IMR-90 (cell line): ENCODE results near the gene ZBTB48. TPM values are rescaled to one million over a fixed set of nuclear protein-coding genes. Genes with fewer than 3 reads are reported as not detected.

Experiments used
- ATAC-seq: fragments of 200-7000 bp; cut with Tn5 transposase; 2 replicates; pipeline ENCODE4 v1.9.1; 2020; ENCODE audit warnings: low read depth, mild to moderate bottlenecking, moderate library complexity
- BruUV-seq: library from RNA; stranded (reverse); fragments of 400-500 nt; replicated peaks from 2 replicates; lab custom pipeline; 2021; lab: Mats Ljungman, UMichigan
- CTCF ChIA-PET: fragments of 300-600 bp; formaldehyde crosslinking; extraction: SDS; loops from one replicate; lab custom pipeline; 2021; ENCODE audit warnings: antibody characterized with exemption; lab: Yijun Ruan, JAX
- POLR2A ChIA-PET: fragments of 300-600 bp; sonication (Branson Sonifier 250); formaldehyde crosslinking; loops from one replicate; lab custom pipeline; 2022; ENCODE audit warnings: antibody characterized with exemption; ENCODE audit not compliant: unreplicated experiment; lab: Charles Lee
- DNase-seq: peaks from one replicate; pipeline ENCODE4 v3.0.0; 2013
- H2AFZ ChIP-seq: replicated peaks from 2 replicates; pipeline ENCODE3; 2013; ENCODE audit warnings: low read length, mild to moderate bottlenecking; ENCODE audit not compliant: poor library complexity
- H2AK5ac ChIP-seq: 2 replicates; pipeline ENCODE4 v1.6.1; 2013; ENCODE audit warnings: low read depth, low read length, inconsistent platforms
- H2AK9ac ChIP-seq: replicated peaks from 2 replicates; pipeline ENCODE3; 2013; ENCODE audit warnings: mild to moderate bottlenecking, low read depth, low read length, moderate library complexity; ENCODE audit not compliant: poor library complexity
- H2BK120ac ChIP-seq: 2 replicates; pipeline ENCODE4 v1.6.1; 2013; ENCODE audit warnings: low read depth, low read length, inconsistent platforms
- H2BK15ac ChIP-seq: 3 replicates; pipeline ENCODE4 v1.6.1; 2013; ENCODE audit warnings: low read depth, low read length, inconsistent platforms
- H2BK20ac ChIP-seq: 2 replicates; pipeline ENCODE4 v1.6.1; 2013; ENCODE audit warnings: low read depth, mild to moderate bottlenecking, inconsistent platforms, low read length, moderate library complexity
- H2BK5ac ChIP-seq: 2 replicates; pipeline ENCODE4 v1.6.1; 2013; ENCODE audit warnings: mild to moderate bottlenecking, low read depth, low read length, inconsistent platforms; ENCODE audit not compliant: poor library complexity, severe bottlenecking
- H3K14ac ChIP-seq: replicated peaks from 2 replicates; pipeline ENCODE4 v1.6.1; 2013; ENCODE audit warnings: low read depth, low read length, inconsistent platforms
- H3K18ac ChIP-seq: 2 replicates; pipeline ENCODE4 v1.6.1; 2013; ENCODE audit warnings: low read depth, low read length, control low read depth
- H3K23ac ChIP-seq: 2 replicates; pipeline ENCODE4 v1.6.1; 2013; ENCODE audit warnings: low read depth, low read length, inconsistent platforms
- H3K27ac ChIP-seq: 2 replicates; pipeline ENCODE4 v1.5.1; 2013; ENCODE audit warnings: mild to moderate bottlenecking, control low read depth, low read length; ENCODE audit not compliant: insufficient read depth
- H3K27me3 ChIP-seq: 2 replicates; pipeline ENCODE4 v1.6.1; 2013; ENCODE audit warnings: low read length; ENCODE audit not compliant: control insufficient read depth, insufficient read depth
- H3K36me3 ChIP-seq: 2 replicates; pipeline ENCODE4 v1.6.1; 2013; ENCODE audit warnings: low read length, mixed read lengths; ENCODE audit not compliant: control insufficient read depth, insufficient read depth
- H3K4ac ChIP-seq: 2 replicates; pipeline ENCODE4 v1.6.1; 2013; ENCODE audit warnings: low read depth, low read length, inconsistent platforms
- H3K4me1 ChIP-seq: 2 replicates; pipeline ENCODE4 v1.6.1; 2013; ENCODE audit warnings: low read length, mixed read lengths; ENCODE audit not compliant: control insufficient read depth, insufficient read depth
- H3K4me2 ChIP-seq: 2 replicates; pipeline ENCODE4 v1.6.1; 2013; ENCODE audit warnings: low read depth, mild to moderate bottlenecking, control low read depth, low read length, moderate library complexity
- H3K4me3 ChIP-seq: 2 replicates; pipeline ENCODE4 v1.5.1; 2013; ENCODE audit warnings: low read depth, mild to moderate bottlenecking, control low read depth, low read length, moderate library complexity; ENCODE audit not compliant: insufficient read depth
- H3K56ac ChIP-seq: 2 replicates; pipeline ENCODE4 v1.6.1; 2013; ENCODE audit warnings: low read length, inconsistent platforms; ENCODE audit not compliant: insufficient read depth; ENCODE audit errors: extremely low read depth
- H3K79me1 ChIP-seq, 2 experiments: 2 replicates each; pipeline ENCODE4 v1.6.1; 2013; ENCODE audit warnings: low read length in 2 of 2, inconsistent platforms in 1 of 2, low read depth in 1 of 2
- H3K9ac ChIP-seq: 2 replicates; pipeline ENCODE4 v1.6.1; 2013; ENCODE audit warnings: low read depth, low read length, control low read depth
- H3K9me1 ChIP-seq: 2 replicates; pipeline ENCODE4 v1.6.1; 2013; ENCODE audit warnings: low read length, inconsistent platforms; ENCODE audit not compliant: insufficient read depth
- H3K9me3 ChIP-seq: 2 replicates; pipeline ENCODE4 v1.6.1; 2013; ENCODE audit warnings: low read length; ENCODE audit not compliant: control insufficient read depth, insufficient read depth
- H4K20me1 ChIP-seq: 2 replicates; pipeline ENCODE4 v1.6.1; 2013; ENCODE audit warnings: low read length, inconsistent platforms; ENCODE audit not compliant: insufficient read depth
- H4K5ac ChIP-seq: 2 replicates; pipeline ENCODE4 v1.6.1; 2013; ENCODE audit warnings: mild to moderate bottlenecking, low read depth, low read length, control low read depth
- H4K8ac ChIP-seq, 2 experiments: 2 replicates each; pipeline ENCODE4 v1.6.1; 2013; ENCODE audit warnings: low read depth in 2 of 2, low read length in 2 of 2, control low read depth in 1 of 2, inconsistent platforms in 1 of 2
- H4K91ac ChIP-seq: 2 replicates; pipeline ENCODE4 v1.6.1; 2013; ENCODE audit warnings: low read depth, low read length, inconsistent platforms; ENCODE audit not compliant: insufficient read depth
- BHLHE40 ChIP-seq: fragments of 150-350 bp; IDR thresholded peaks from 2 replicates; pipeline ENCODE4 v1.6.1; 2016; ENCODE audit warnings: mild to moderate bottlenecking, low read depth, low read length
- CEBPB ChIP-seq: IDR thresholded peaks from 2 replicates; pipeline ENCODE4 v1.6.1; 2012; ENCODE audit warnings: low read depth, low read length, improper control_type of control experiment
- CHD1 ChIP-seq: IDR thresholded peaks from 2 replicates; pipeline ENCODE4 v1.6.1; 2012; ENCODE audit warnings: low read depth, low read length, improper control_type of control experiment
- CTCF ChIP-seq: conservative IDR thresholded peaks from 2 replicates; pipeline ENCODE4 v1.5.1; 2012; ENCODE audit warnings: mild to moderate bottlenecking, low read depth, low read length, improper control_type of control experiment
- MAZ ChIP-seq: IDR thresholded peaks from 2 replicates; pipeline ENCODE4 v1.6.1; 2012; ENCODE audit warnings: low read depth, mild to moderate bottlenecking, low read length, improper control_type of control experiment, moderate library complexity, borderline replicate concordance
- MXI1 ChIP-seq: IDR thresholded peaks from 2 replicates; pipeline ENCODE4 v1.6.1; 2012; ENCODE audit warnings: low read depth, mild to moderate bottlenecking, low read length, moderate library complexity, borderline replicate concordance
- NFE2L2 ChIP-seq: fragments of 150-350 bp; IDR thresholded peaks from 2 replicates; pipeline ENCODE4 v1.6.1; 2016; ENCODE audit warnings: low read depth, mild to moderate bottlenecking, low read length
- RAD21 ChIP-seq: IDR thresholded peaks from 2 replicates; pipeline ENCODE4 v1.6.1; 2012; ENCODE audit warnings: low read length, improper control_type of control experiment
- RCOR1 ChIP-seq: IDR thresholded peaks from 2 replicates; pipeline ENCODE4 v1.6.1; 2012; ENCODE audit warnings: mild to moderate bottlenecking, low read length, improper control_type of control experiment; ENCODE audit not compliant: insufficient replicate concordance
- RFX5 ChIP-seq: IDR thresholded peaks from 2 replicates; pipeline ENCODE4 v1.8.0; 2012; ENCODE audit warnings: low read depth, mild to moderate bottlenecking, low read length, moderate library complexity
- SMC3 ChIP-seq: fragments of 150-350 bp; IDR thresholded peaks from 2 replicates; pipeline ENCODE4 v1.6.1; 2016; ENCODE audit warnings: low read depth, mild to moderate bottlenecking, antibody characterized with exemption, low read length, moderate library complexity
- WGBS, 2 experiments: methylation state at CpG; one replicate each; pipeline versions ENCODE4 v1.1.5 to v1.1.7; 2013; ENCODE audit warnings: missing lambda C conversion rate in 2 of 2; ENCODE audit not compliant: insufficient read length in 1 of 2; ENCODE audit errors: extremely low coverage in 2 of 2; 5-methylcytosine and 5-hydroxymethylcytosine counted together
- dilution Hi-C: fragments of 300-500 bp; cut with HindIII; formaldehyde crosslinking; loops from one replicate; pipeline ENCODE4 v1.14.3; 2018; ENCODE audit warnings: low sequenced_read_pairs; ENCODE audit not compliant: unreplicated experiment
- in situ Hi-C: fragments of 300-500 bp; cut with MboI; formaldehyde crosslinking; loops from 3 replicates; pipeline ENCODE4 v1.14.3; 2019; ENCODE audit warnings: low sequenced_read_pairs, inconsistent platforms, mixed read lengths
- intact Hi-C: fragments of 100-400 bp; cut with micrococcal nuclease; formaldehyde crosslinking; loops from 2 replicates; pipeline ENCODE4 v1.10.0; 2022
- polyA plus RNA-seq, 3 experiments: library from polyadenylated mRNA; depleted of rRNA; stranded (reverse); fragments of >200 nt; gene quantifications; 2 replicates each; pipeline ENCODE4 v1.2.3, GENCODE V29; 2012; ENCODE audit warnings: low replicate concordance in 1 of 3
- total RNA-seq: library from RNA; depleted of rRNA; stranded (reverse); fragments of >200 nt; gene quantifications from 2 replicates; pipeline ENCODE4 v1.2.3, GENCODE V29; 2012

The ZBTB48 gene
- total and polyA plus RNA-seq, 2 of the 4 experiments (the other 2 are of a cell fraction): 9.3 to 17.5 TPM

DNA sequence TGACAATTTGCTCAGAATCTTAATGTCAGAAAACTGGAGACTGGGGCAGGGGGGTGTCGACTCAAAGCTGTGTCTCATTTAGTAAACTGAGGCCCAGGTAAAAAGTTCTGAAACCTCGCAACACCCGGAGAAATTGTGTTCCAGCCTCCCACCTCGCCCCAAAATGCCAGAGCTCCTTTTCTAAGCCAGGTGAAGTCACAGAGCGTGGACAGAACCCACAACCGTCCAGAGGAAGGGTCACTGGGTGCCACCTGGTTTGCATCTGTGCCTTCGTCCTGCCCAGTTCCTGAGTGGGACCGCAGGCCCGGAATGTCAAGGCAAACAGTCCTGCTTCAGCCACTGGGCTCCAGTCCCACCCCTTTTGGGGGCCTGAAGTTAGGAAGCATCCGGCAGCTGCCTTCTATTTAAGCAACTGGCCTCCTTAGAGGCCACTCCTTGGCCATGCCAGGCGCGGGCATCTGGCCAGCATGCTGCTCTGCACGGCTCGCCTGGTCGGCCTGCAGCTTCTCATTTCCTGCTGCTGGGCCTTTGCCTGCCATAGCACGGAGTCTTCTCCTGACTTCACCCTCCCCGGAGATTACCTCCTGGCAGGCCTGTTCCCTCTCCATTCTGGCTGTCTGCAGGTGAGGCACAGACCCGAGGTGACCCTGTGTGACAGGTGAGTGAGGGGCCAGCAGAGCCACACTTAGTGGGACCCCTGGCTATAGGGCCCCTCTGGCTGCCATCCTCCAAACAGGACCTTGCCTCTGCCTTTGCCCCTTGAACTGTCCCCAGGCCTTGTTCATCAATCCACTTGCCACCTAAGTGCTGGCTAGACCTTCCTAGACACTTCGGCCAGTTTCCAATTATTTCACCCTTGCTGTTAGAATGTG lies 24.7 kb upstream of the ZBTB48 start, which contains the start of gene TAS1R1 (continued):
- TF ChIP-seq RFX5: no peak
- no peak for TF ChIP-seq CHD1
- TF ChIP-seq MXI1: no peak

- H2AK5ac ChIP-seq: no peak overlapping the region
- no peak overlapping the region for H3K18ac ChIP-seq
- peaks cover 4 to 13% of the 10 kb centered on the region in 2 experiments for H3K79me1 ChIP-seq
- no peak overlapping the region for H3K4me2 ChIP-seq
- no TSS peak for BruUV-seq
- no peak for TF ChIP-seq RCOR1
- TF ChIP-seq BHLHE40: no peak
- TF ChIP-seq CEBPB: no peak
- no peak for TF ChIP-seq CHD1
- no peak for TF ChIP-seq RAD21
- TF ChIP-seq MXI1: no peak
- no peak for TF ChIP-seq RFX5
- TF ChIP-seq NFE2L2: no peak
- no peak for TF ChIP-seq CTCF
- no peak for TF ChIP-seq MAZ
- no peak for TF ChIP-seq SMC3
- no peak overlapping the region for H2AFZ ChIP-seq
- DNase-seq (no peak), ATAC-seq (no peak)
- H4K5ac ChIP-seq: no peak overlapping the region
- H2BK20ac ChIP-seq: no peak overlapping the region
- intact Hi-C loops (no loop called here), dilution Hi-C loops (no loop called here), in situ Hi-C loops (no loop called here)
- peaks cover 5% of the 10 kb centered on the region for H3K4me1 ChIP-seq
- H3K4me3 ChIP-seq: no peak overlapping the region
- 0 out of 2 replicates have a peak, but pooled peaks cover 4% of the 10 kb centered on the region for H4K20me1 ChIP-seq
- no peaks in the 10 kb centered on the region for H3K36me3 ChIP-seq
- H3K14ac ChIP-seq: no peak overlapping the region
- H4K8ac ChIP-seq: no peak overlapping the region
- H2BK120ac ChIP-seq: no peak overlapping the region
- no peak overlapping the region for H3K4ac ChIP-seq
- peaks cover 4% of the 10 kb centered on the region; the same call in 1 of the 2 replicates for H3K9me1 ChIP-seq
- no peak overlapping the region for H3K23ac ChIP-seq
- H4K91ac ChIP-seq: no peak overlapping the region
- no peak overlapping the region for H3K9ac ChIP-seq
- ChIA-PET CTCF (no interaction called here), POLR2A (no interaction called here)
- no peak overlapping the region for H2BK15ac ChIP-seq
- no peak overlapping the region for H3K56ac ChIP-seq
- H2BK5ac ChIP-seq: no peak overlapping the region
- H3K9me3 ChIP-seq: no peaks in the 10 kb centered on the region
- WGBS, 2 experiments: no CpG with 5 or more reads among the region's 1 CpG
- no peak overlapping the region for H2AK9ac ChIP-seq
- H3K27me3 ChIP-seq: peaks cover 5% of the 10 kb centered on the region
- no peak overlapping the region for H3K27ac ChIP-seq
These were observed 22.2 kb upstream of the ZBTB48 start for GRCh38 chr1:6557597-6557996.
